ENCODE results near the gene CPEB3.
A peak's percentile ranks its signal among the peaks of the same experiment; 100 is the strongest.
"Not testable (repeated sequence)": the region's sequence is repeated elsewhere in the genome, so short reads cannot be mapped to it uniquely, and the experiment has no call there.

CPEB3 gene

DNA sequence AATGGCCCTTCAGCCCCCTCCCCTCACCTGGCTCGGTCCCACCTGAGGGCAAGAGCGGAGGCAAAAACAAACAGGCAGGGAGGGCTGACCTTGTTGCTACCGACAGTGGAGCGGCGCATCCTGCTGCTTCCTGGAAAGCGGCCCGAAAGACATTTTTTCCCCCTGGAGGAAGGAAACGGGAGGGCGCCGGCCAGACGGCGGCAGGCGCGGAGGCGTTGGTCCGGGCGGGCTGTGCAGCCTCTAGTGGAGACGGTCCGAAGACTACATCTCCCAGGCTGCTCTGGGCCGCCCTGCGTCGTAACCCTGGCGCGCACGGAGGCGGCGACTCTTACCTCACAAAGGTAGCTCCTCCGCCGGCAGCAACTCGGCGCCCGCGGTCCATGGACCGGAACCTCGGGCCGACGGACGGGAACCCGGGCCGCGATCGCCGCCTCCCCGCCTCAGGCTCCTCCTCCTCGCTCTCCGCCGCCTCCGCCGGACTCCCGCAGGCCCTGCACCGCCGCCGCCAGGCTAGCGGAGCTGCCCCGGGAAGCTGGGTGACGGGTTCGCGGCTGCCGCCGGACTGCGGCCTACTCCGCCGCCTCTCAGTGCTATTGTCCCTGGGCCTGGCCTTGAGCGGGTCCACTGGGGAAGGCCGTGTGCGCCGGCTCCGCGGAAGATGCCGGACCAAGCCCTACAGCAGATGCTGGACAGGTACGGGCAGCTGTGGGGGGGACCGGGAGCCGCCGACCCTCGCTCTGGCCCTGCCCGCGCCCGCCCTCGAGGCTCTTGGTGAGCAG, at the start of gene CPEB3, which contains the start of gene MARCHF5:
CPEB3 (minus strand) TSS at position 242 of the 779 bp plus-strand sequence. CDS start 50,728 bp downstream, outside the sequence.
MARCHF5 (plus strand) TSS at position 331 of the 779 bp plus-strand sequence; CDS start at position 659, 328 bp downstream.
- DNase-seq (ENCODE audit: low read depth) = peak; percentile 88

DNA sequence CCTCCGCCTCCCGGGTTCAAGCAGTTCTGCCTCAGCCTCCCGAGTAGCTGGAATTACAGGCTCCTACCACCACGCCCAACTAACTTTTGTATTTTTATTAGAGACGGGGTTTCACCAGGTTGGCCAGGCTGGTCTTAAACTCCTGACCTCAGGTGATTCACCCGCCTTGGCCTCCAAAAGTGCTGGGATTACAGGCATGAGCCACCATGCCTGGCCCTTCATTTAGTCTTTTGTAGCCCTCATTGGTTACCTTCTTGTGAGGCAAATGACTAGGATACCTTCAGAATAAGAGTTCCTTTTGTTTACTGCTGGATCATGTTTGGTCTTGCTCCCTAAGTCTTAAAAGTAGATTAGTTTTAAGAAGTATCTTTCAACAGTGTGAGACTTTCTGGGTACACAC, 39.0 kb upstream of the CPEB3 start:
- not testable (repeated sequence) for DNase-seq (ENCODE audit: low read depth)

DNA sequence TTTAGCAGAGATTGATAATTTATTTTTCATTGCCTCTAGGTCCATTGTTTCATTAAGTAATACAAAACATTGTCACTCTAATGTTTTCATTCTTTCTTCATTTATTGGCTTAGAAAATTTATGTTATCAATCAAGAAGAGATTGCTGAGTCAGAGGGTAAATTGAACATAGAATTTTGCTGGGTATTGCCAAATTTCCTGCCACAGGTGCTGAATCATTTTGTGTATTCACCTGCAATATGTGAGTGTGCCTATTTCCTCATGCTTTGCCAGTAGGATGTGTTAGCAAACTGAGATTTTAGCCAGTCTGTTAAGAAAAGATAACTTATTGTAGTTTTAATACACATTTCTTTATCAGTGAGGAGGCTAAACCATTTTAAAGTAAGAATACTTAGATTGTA, 38.1 kb upstream of the CPEB3 start:
- DNase-seq (ENCODE audit: low read depth) = no peak

DNA sequence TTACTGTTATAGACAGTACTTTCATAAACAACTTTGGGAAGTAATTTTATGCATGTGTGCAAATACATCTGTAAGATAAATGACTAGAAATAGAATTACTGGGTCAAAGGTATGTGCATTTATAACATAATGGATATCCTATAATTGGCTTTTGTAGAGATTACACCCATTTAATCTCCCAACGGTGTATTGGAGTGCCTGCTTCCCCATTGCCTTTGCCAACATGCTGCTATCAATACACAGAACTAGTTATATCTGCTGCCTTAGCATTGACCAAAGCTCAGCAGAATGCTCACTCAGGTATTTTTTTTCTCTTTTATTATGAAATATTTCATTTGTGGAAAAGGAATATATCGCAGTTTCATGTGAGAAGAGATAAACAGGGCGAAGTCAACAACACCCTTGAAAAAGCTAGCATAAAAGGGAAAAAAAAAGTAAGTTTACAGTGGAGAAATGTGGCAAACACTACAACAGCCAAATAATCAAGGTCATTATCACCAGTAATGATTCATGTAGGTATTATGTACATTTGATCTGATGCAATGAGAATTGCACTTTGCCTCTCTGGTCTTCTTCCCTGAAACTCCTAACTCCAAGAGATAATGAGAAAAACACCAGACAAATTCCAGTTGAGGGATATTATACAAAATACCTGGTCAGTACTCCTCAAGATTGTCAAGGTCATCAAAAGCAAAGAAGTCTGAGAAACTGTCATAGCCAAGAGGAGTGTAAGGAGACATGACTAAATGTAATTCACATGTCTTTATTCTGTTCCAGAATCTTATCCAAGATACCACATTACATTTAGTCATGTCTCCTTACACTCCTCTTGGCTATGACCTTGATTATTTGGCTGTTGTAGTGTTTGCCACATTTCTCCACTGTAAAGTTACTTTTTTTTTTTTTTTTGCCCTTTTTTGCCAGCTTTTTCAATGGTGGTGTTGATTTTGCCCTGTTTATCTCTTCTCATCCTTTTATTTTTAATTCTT, 36.9 kb upstream of the CPEB3 start:
- DNase-seq (ENCODE audit: low read depth) = no peak

DNA sequence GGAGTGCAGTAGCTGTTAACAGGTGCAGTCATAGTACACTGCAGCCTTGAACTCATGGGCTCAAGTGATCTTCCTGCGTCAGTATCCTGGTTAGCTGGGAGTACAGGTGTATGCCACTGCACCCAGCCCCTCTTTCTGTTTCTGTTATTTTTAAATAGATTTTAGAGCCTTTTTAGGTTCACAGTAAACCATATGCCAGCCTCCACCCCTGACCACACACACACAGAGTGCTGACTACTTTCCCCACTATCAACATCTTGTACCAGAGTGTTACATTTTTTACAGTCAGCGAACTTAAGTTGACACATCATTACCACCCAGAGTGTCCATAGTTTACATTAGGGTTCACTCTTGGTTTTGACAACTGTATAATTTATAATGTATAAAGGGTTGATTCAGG, 32.2 kb upstream of the CPEB3 start:
- no peak for DNase-seq (ENCODE audit: low read depth)

DNA sequence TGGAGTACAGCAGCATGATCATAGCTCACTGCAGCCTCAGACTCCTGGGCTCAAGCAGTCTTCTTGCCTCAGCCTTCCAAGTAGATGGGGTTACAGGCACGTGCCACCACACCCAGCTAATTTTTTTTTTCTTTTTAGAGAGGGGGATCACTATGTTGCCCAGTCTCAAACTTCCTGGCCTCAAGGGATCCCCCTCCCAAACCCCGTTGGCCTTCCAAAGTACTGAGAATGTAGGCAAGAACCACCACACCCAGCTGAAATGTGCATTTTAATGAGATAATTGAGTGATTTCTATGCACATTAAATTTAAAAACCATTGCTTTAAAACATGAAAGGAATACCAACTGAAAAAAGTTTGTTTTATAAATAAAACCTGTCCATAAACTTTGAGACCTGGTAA, 25.7 kb upstream of the CPEB3 start:
- DNase-seq (ENCODE audit: low read depth) = no peak

DNA sequence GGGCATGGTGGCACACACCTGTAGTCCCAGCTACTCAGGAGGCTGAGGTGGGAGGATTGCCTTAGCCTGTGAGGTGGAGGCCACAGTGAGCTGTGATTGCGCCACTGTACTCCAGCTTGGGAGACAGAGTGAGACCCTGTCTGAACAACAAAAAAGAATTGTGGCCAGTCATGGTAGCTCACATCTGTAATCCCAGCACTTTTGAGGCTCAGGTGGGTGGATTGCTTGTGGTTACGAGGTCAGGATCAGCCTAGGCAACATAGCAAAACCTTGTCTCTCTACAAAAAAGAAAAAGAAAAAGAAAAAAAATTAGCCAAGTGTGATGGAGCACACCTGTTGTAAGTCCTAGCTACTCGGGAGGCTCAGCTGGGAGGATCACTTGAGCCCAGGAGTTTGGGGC, 22.9 kb upstream of the CPEB3 start:
- no peak for DNase-seq (ENCODE audit: low read depth)

DNA sequence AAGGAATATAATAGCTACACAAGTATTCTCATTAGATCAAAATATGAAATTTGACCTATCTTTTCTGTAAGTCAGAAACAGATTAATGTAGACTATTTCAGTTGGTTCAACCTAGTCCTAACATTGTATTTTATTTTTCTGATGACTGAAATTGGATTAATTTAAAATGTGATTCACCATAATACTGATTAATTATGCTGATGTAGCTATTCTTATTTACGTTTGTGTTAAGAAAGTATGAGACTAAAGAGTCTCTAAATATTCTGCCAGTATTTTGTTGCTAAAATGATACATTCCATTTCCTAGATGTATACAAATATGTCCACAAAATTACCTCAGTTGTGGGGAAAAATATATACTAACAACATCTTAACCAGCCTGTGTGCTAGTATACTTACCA, 18.4 kb upstream of the CPEB3 start:
- DNase-seq (ENCODE audit: low read depth) = no peak

DNA sequence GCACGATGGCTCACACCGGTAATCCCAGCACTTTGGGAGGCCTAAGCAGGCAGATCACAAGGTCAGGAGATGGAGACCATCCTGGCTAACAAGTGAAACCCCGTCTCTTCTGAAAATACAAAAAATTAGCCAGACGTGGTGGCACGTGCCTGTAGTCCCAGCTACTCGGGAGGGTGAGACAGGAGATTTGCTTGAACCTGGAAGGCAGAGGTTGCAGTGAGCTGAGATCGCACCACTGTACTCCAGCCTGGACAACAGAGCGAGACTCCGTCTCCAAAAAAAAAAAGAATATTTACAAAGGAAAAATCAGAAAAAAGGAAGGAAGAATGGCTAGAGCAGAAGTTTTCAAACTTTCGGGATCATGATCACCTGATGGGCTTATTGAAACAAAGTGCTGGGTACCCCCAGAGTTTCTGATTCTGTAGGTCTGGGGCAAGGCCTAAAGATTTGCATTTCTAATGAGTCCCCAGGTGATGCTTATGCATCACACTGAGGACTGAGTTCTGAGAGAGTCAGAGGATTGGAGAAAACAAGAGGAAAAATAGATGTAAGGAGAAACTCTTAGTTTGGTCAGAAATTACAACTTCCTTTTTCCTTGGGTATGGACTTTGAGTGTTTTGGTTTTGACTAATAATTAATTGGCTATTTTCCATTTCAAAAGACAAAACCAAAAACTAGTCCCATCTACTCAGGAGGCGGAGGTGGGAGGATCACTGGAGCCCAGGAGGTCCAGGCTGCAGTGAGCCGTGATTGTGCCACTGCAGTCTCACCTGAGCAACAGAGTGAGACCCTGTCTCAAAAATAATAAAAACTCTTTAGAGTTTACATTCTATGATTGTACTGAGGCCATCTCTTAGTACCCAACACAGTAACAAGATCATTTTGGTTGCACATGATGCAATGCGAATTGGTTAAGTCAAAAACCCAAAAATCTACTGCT, 14.5 kb upstream of the CPEB3 start:
- no peak for DNase-seq (ENCODE audit: low read depth)

DNA sequence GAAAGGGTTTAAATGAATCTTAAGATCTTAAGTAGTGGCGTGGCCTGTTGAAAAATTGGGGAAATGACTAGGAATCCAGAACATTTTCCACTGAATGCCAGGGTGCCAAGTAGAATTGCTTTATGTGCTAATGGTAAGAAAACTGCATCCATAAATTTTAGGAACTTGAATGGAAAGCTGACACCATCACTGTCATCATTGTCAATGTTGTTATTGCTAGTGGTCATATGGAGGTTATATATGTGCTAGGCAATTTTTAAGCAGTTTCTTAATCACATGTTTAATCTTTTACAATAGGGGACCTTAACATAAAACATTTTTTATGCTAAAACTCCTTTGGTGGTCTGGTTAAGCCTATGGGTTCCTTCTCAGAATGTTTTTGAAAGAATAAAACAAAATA, 13.2 kb upstream of the CPEB3 start:
- DNase-seq (ENCODE audit: low read depth) = no peak

DNA sequence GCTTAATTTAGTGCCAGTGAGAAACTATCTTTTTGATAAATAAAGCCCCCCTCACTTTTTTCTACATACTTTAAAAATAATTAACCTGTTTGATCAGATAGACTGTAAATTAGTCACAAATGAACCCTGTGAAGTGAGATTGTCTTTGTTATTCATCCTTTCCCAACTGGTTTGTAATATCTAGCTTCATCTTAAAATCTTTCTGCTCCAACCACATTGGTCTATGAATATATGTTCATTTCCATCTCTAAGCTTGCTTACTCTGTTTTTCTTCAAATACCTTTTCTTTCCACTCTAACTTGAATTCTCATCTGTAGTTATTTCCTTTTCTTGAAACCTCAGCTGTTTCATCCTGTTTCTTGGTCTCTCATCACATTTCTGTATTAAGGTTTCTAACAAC, 12.2 kb upstream of the CPEB3 start:
- DNase-seq (ENCODE audit: low read depth) = no peak

DNA sequence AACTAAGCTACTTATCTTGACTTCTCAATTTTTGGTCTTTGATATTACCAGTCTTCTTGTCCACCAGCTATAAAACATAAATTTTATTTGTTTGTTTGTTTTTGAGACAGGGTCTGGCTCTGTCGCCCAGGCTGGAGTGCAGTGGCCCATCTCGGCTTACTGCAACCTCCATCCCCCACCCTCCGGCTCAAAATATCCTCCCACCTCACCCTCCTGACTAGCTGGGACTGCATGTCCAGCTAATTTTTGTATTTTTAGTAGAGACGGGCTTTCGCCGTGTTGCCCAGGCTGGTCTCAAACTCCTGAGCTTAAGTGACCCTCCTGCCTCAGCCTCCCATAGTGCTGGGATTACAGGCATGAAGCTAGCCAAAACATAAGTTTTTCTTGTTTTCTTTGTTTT, 7.6 kb upstream of the CPEB3 start:
- DNase-seq (ENCODE audit: low read depth) = no peak

DNA sequence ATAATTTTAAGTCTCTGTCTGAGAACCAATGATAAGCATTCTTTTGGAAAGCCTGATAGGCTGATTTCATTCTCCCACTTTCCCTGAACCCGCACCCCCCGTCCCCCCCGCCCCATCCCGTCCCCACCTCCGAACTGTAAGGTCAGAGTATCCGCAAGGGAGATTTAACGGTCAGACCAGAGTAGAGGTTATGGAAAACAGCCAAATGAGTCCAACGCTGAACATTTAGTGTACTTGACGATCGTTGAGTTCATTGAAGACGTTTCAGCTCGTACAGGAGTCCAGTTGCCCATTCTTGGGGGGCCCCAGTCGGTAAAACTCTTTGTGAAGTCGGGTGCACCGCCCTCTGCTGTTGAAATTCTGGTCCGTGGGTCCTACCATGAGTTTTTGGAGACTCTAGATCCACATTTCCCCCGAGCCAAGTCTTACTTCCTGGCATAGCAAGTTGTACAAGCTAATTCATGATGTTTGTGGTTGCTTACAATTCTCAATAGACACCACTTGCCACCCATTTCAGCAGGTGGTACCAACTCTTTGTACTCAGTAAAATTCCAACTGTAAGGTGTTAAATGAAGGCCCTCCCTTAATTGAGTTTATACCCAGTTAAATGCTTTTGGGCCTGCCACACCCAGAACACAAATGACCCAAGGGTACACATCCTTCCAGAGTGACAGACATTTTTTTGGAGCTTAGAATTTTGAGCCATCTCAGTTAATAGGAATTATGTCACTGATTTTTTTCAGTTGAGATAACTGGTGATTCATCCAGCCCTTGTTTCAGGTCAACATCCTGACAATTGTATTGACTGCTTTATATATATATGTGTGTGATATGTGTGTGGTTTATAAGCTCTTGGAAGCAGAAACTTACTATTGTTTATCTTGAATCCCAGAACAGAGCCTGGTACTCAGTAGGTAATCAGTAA, 1.3 kb upstream of the CPEB3 start:
- peak; percentile 13 for DNase-seq (ENCODE audit: low read depth)

DNA sequence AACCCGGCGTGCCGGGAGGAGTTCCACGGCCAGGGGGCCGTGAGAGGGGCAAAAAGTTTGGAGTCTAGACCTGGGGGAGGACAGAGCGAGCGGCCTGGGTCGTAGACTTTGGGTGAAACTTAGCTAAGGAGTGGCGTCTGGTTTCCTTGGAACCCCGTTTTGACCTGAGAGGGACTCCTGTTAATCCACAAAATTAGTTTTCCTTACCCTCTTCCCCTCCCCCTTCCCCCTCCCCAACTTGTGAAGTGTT, 663 bp upstream of the CPEB3 start:
- no peak for DNase-seq (ENCODE audit: low read depth)

DNA sequence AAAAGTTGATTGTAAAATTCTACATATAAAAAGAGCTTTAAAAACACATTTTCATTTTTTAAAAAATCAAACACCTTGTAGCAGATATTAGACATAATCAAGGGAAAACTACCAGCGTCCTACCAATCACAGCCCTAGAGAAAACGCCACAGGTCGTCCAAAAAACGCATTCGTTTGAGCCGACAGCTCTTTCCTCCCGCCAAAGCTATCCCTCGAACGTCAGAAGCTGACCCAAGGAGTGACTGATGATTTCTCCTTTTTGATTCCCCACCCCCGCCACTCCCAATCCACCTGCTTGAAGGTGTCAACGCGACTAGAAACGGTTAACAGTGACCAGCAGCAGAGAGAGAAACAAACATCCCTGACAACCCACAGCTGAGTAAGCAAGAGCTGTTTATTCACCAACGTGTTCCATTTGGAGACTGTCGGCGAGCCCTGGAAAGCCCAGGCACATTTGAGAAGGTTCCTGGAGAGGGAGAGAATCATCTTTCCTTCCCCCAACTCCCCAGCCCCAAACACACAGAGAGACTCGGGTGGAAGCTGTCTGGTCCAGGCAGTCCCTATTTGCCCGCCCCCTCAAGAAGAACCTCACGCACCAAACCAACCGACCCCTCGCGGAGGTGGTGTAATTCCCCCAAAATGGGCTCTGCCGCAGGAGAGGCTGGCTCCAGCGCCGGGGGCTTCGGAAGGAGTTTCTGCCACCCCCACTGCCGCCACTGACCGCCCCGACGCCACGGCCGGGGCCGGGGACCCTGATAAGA, 622 bp downstream of the CPEB3 start:
- no peak for DNase-seq (ENCODE audit: low read depth)

DNA sequence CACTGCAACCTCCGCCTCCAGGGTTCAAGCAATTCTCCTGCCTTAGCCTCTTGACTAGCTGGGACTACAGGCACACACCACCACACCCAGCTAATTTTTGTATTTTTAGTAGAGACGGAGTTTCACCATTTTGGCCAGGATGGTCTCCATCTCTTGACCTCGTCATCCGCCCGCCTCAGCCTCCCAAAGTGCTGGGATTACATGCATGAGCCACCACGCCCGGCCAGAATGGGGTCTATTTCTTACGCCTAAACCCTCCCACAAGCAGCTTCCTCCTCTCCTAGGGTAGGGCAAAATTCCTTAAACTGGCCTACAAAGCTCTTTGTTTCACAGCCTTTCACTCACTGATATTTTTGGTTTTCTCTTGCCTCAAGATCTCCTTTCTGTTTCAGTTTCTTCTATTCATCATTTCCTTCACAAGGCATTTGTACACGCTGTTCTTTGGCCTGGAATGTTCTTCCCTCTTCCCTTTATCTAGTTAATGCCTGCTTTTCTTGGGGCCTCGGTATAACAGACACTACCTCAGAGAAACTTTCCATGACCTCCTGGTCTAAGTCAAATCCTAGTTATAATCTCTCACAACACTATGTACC, 6.7 kb downstream of the CPEB3 start:
- no peak for DNase-seq (ENCODE audit: low read depth)

DNA sequence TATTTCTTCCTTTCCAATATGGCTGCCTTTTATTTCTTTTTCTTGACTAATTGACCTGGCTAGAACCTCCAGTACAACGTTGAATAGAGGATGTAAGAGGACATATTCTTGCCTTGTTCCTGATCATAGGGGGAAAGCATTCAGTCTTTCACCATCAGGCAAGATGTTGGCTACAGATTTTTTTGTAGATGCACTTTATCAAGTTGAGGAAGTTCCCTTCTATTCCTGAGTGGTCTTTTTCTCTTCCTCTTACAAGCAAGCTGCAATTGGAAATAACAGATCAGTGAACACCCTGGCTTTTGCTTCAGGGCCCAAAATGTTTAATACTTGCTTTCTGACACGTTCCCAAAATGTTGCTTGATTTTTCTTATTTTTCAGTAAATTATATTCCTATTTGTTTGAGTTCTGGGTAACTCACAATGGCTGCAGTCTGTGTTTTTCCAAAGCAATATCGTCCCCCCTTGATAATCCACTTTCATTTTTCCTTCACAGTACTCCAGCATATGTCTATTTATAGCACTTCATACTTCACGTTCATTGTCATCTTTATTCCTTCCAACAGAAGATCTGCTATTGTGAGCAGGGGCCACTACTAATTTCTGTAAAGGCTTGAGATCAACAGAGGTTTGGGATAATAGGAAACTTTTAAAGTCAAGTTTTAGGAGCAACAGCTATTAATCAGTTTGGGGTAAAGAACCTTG, 11.7 kb downstream of the CPEB3 start:
- no peak for DNase-seq (ENCODE audit: low read depth)

DNA sequence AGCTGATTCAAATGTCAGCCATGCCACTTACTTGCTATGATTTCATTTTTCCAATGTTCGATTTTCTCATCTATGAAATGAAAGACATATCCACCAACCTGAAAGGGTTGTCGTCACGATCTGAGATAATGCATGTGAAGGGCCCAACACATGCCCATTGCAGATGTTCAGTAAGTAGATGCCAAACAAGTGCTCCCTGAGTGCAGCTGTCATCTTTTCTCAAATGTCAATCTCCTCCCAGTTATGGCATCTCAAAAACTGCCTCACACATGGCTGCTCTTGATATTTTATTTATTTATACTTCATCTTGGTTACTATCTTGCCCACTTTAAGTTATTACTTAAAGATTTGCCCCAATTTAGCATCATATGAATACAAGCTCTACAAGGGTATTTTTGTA, 16.8 kb downstream of the CPEB3 start:
- no peak for DNase-seq (ENCODE audit: low read depth)

DNA sequence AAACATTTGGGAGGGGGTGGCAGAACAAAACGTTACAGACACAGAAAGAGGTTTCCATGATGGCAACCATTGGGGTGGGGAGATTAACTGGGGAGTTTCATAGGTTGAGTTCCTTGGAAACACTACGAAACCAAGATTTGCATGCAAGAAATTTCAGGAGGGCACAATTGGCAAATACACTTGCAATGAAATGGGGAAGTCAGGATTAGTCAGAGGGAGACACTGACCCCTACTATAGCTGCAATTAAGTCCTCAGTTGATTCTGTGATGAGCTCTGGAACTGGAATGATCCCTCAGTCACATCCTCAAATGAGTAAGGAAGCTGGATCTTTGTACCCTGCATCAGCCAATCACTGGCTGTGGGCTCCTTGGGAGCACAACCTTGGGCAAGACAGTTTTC, 22.1 kb downstream of the CPEB3 start:
- DNase-seq (ENCODE audit: low read depth) = no peak
